ENCODE data around the gene ANGPTL2.
"Not testable (repeated sequence)": the region's sequence is repeated elsewhere in the genome, so short reads cannot be mapped to it uniquely, and the experiment has no call there.

The ANGPTL2 gene

GRCh38 chr9:127154390-127155191 lies 32.2 kb upstream of the ANGPTL2 start:
- DNase-seq (ENCODE audit: low spot score): peak; percentile 36

GRCh38 chr9:127154003-127154389 lies 31.6 kb upstream of the ANGPTL2 start:
- DNase-seq (ENCODE audit: low spot score): no peak

GRCh38 chr9:127153501-127153900 lies 31.1 kb upstream of the ANGPTL2 start:
- DNase-seq (ENCODE audit: low spot score): no peak

GRCh38 chr9:127149463-127150390 lies 27.3 kb upstream of the ANGPTL2 start:
- no peak for DNase-seq (ENCODE audit: low spot score)

- DNase-seq (ENCODE audit: low spot score): no peak
These were observed 26.6 kb upstream of the ANGPTL2 start for GRCh38 chr9:127149010-127149409.

- DNase-seq (ENCODE audit: low spot score): no peak
These were observed 25.6 kb upstream of the ANGPTL2 start for GRCh38 chr9:127148014-127148413.

- DNase-seq (ENCODE audit: low spot score): no peak
These were observed 24.8 kb upstream of the ANGPTL2 start for GRCh38 chr9:127147251-127147650.

GRCh38 chr9:127146841-127147240 lies 24.4 kb upstream of the ANGPTL2 start:
- not testable (repeated sequence) for DNase-seq (ENCODE audit: low spot score)

GRCh38 chr9:127144670-127145445 lies 22.4 kb upstream of the ANGPTL2 start:
- DNase-seq (ENCODE audit: low spot score): no peak

GRCh38 chr9:127143920-127144465 lies 21.6 kb upstream of the ANGPTL2 start:
- no peak for DNase-seq (ENCODE audit: low spot score)

GRCh38 chr9:127142931-127143464 lies 20.6 kb upstream of the ANGPTL2 start:
- no peak for DNase-seq (ENCODE audit: low spot score)

GRCh38 chr9:127142291-127142690 lies 19.9 kb upstream of the ANGPTL2 start:
- no peak for DNase-seq (ENCODE audit: low spot score)

GRCh38 chr9:127140842-127141675 lies 18.6 kb upstream of the ANGPTL2 start:
- no peak for DNase-seq (ENCODE audit: low spot score)

- DNase-seq (ENCODE audit: low spot score): no peak
These were observed 17.7 kb upstream of the ANGPTL2 start for GRCh38 chr9:127140181-127140580.

GRCh38 chr9:127139775-127140174 lies 17.3 kb upstream of the ANGPTL2 start:
- no peak for DNase-seq (ENCODE audit: low spot score)

GRCh38 chr9:127139071-127139731 lies 16.8 kb upstream of the ANGPTL2 start:
- DNase-seq (ENCODE audit: low spot score): no peak

- DNase-seq (ENCODE audit: low spot score): no peak
These were observed 16.0 kb upstream of the ANGPTL2 start for GRCh38 chr9:127138444-127138843.

- DNase-seq (ENCODE audit: low spot score): no peak
These were observed 15.4 kb upstream of the ANGPTL2 start for GRCh38 chr9:127137640-127138360.

- DNase-seq (ENCODE audit: low spot score): no peak
These were observed 14.6 kb upstream of the ANGPTL2 start for GRCh38 chr9:127136880-127137639.
